GM12878 (cell line): ENCODE measurements around the gene IL22RA2.

Source experiments
- ATF7 ChIP-seq: fragments of 450-650 bp; IDR thresholded peaks from 2 replicates; pipeline ENCODE4 v1.6.1; 2016; ENCODE audit warnings: low read depth, mild to moderate bottlenecking
- BMI1 ChIP-seq: fragments of 450-650 bp; IDR thresholded peaks from 2 replicates; pipeline ENCODE4 v1.6.1; 2016; ENCODE audit warnings: mild to moderate bottlenecking, moderate library complexity, borderline replicate concordance
- CEBPB ChIP-seq, 2 experiments: fragments of 150-350 bp in 1 of 2; IDR thresholded peaks; 2 replicates each; pipeline ENCODE4 v1.6.1; 2012 to 2014; ENCODE audit warnings: low read depth in 2 of 2, low read length in 2 of 2, borderline replicate concordance in 1 of 2, inconsistent platforms in 1 of 2
- CHD4 ChIP-seq: fragments of 200-600 bp; sonication (generic); IDR thresholded peaks from 2 replicates; pipeline ENCODE4 v1.6.1; 2016; ENCODE audit warnings: mild to moderate bottlenecking
- CTCF ChIP-seq, 3 experiments: IDR thresholded peaks in 2 of 3; conservative IDR thresholded peaks in 1 of 3; 2 replicates each; pipeline ENCODE4 v1.5.1; 2011; ENCODE audit warnings: low read depth in 3 of 3, low read length in 3 of 3, mild to moderate bottlenecking in 3 of 3, control low read depth in 2 of 3, moderate library complexity in 2 of 3, inconsistent platforms in 1 of 3, mixed read lengths in 1 of 3; ENCODE audit not compliant: control insufficient read depth in 2 of 3, insufficient read depth in 1 of 3; ENCODE audit errors: extremely low read depth in 1 of 3
- EP300 ChIP-seq, 2 experiments: fragments of 150-350 bp in 1 of 2; IDR thresholded peaks; 2 replicates each; pipeline ENCODE4 v1.6.1; 2011 to 2012; ENCODE audit warnings: low read depth in 2 of 2, low read length in 2 of 2, borderline replicate concordance in 1 of 2, improper control_type of control experiment in 1 of 2, inconsistent platforms in 1 of 2; ENCODE audit not compliant: control insufficient read depth in 1 of 2
- FOXM1 ChIP-seq: IDR thresholded peaks from 2 replicates; pipeline ENCODE4 v1.6.1; 2012; ENCODE audit warnings: low read depth, mild to moderate bottlenecking, inconsistent platforms, low read length, moderate library complexity
- POLR2A ChIP-seq: IDR thresholded peaks from 2 replicates; pipeline ENCODE4 v1.6.1; 2011; ENCODE audit warnings: low read depth, mild to moderate bottlenecking, low read length
- SIN3A ChIP-seq: IDR thresholded peaks from 2 replicates; pipeline ENCODE4 v1.6.1; 2012; ENCODE audit warnings: low read depth, low read length, improper control_type of control experiment
- SIX5 ChIP-seq: IDR thresholded peaks from 2 replicates; pipeline ENCODE4 v1.6.1; 2011; ENCODE audit warnings: mild to moderate bottlenecking, low read depth, low read length, moderate library complexity; ENCODE audit not compliant: severe bottlenecking
- SMC3 ChIP-seq: IDR thresholded peaks from 2 replicates; pipeline ENCODE4 v1.6.1; 2011; ENCODE audit warnings: low read length, improper control_type of control experiment, borderline replicate concordance
- SREBF2 ChIP-seq: IDR thresholded peaks from 2 replicates; pipeline ENCODE4 v1.6.1; 2012; ENCODE audit warnings: mild to moderate bottlenecking, low read length
- ZNF24 ChIP-seq: fragments of 450-650 bp; IDR thresholded peaks from 2 replicates; pipeline ENCODE4 v1.6.1; 2017; ENCODE audit warnings: antibody characterized with exemption, mild to moderate bottlenecking

GRCh38 chr6:137217801-137218472 is 44.5 kb upstream of the IL22RA2 start:
- TF ChIP-seq CTCF (IDR thresholded peaks at IDR 0.05 in 2 of 3, conservative IDR thresholded peaks at IDR 0.05 in 1 of 3; ENCODE audit: control insufficient read depth in 2 of 3, extremely low read depth in 1 of 3, insufficient read depth in 1 of 3, low read depth in 3 of 3, low read length in 3 of 3), result no peak
- TF ChIP-seq POLR2A, result no peak
- no peak; the same call in 1 of the 2 replicates for TF ChIP-seq SIN3A
- TF ChIP-seq CEBPB (IDR thresholded peaks at IDR 0.05; ENCODE audit: borderline replicate concordance in 1 of 2, low read depth in 2 of 2, low read length in 2 of 2), result no peak
- TF ChIP-seq FOXM1, result no peak
- TF ChIP-seq SREBF2, result no peak
- TF ChIP-seq SIX5, result no peak
- 0 out of 2 replicates have a peak, but pooled peaks have one; percentile 5 for TF ChIP-seq SMC3
- no peak for TF ChIP-seq ATF7
- TF ChIP-seq BMI1, result no peak
- TF ChIP-seq CHD4, result no peak
- TF ChIP-seq ZNF24, result no peak
- no peak for TF ChIP-seq EP300 (IDR thresholded peaks at IDR 0.05; ENCODE audit: borderline replicate concordance in 1 of 2, control insufficient read depth in 1 of 2, low read depth in 2 of 2, low read length in 2 of 2)
